OCI-LY7 (cell line): Measurements from ENCODE around the gene DLX2.
"Not testable (repeated sequence)": the region's sequence is repeated elsewhere in the genome, so short reads cannot be mapped to it uniquely, and the experiment has no call there.

Experiments
- CTCF ChIP-seq: fragments of 200-600 bp; sonication (generic); conservative IDR thresholded peaks from 2 replicates; pipeline ENCODE4 v1.5.1; 2014; ENCODE audit warnings: mild to moderate bottlenecking, antibody characterized with exemption, low read length, moderate library complexity, mixed read lengths
- EZH2phosphoT487 ChIP-seq: fragments of 200-600 bp; sonication (generic); IDR thresholded peaks from 2 replicates; pipeline ENCODE4 v1.6.1; 2018; ENCODE audit warnings: low read depth, borderline replicate concordance, mild to moderate bottlenecking, mixed run types, antibody characterized with exemption, low read length, moderate library complexity, mixed read lengths

- not testable (repeated sequence) for TF ChIP-seq EZH2phosphoT487, CTCF
Observed at GRCh38 chr2:172060118-172060517, 42.6 kb downstream of the DLX2 start.
